Calu3 (cell line): Measurements from ENCODE around the gene CLDN10. TPM values are rescaled to one million over a fixed set of nuclear protein-coding genes. Genes with fewer than 3 reads are reported as not detected.

Experiments used
- BruUV-seq: library from RNA; stranded (reverse); fragments of 400-500 nt; replicated peaks from 2 replicates; lab custom pipeline; 2021; lab: Mats Ljungman, UMichigan
- CTCF ChIA-PET: fragments of 300-600 bp; sonication (Branson Sonifier 250); formaldehyde crosslinking; loops from one replicate; lab custom pipeline; 2022; ENCODE audit warnings: antibody characterized with exemption; lab: Charles Lee
- DNase-seq: peaks from one replicate; pipeline ENCODE4 v3.0.0; 2022
- H3K27ac Mint-ChIP-seq: one replicate; pipeline ENCODE4 v1.8.0; 2022; ENCODE audit warnings: mixed read lengths; ENCODE audit not compliant: unreplicated experiment
- H3K27me3 Mint-ChIP-seq: one replicate; pipeline ENCODE4 v1.8.0; 2022; ENCODE audit warnings: mixed read lengths; ENCODE audit not compliant: unreplicated experiment
- H3K36me3 Mint-ChIP-seq: one replicate; pipeline ENCODE4 v1.8.0; 2022; ENCODE audit warnings: mild to moderate bottlenecking, moderate library complexity, mixed read lengths; ENCODE audit not compliant: insufficient read depth, unreplicated experiment
- H3K4me1 Mint-ChIP-seq: one replicate; pipeline ENCODE4 v1.8.0; 2022; ENCODE audit warnings: mild to moderate bottlenecking, low read depth, mixed read lengths; ENCODE audit not compliant: unreplicated experiment
- H3K4me3 Mint-ChIP-seq: one replicate; pipeline ENCODE4 v1.8.0; 2022; ENCODE audit warnings: mild to moderate bottlenecking, low read depth, moderate library complexity, mixed read lengths; ENCODE audit not compliant: unreplicated experiment
- H3K9me3 Mint-ChIP-seq: one replicate; pipeline ENCODE4 v1.8.0; 2022; ENCODE audit warnings: low read depth, mixed read lengths; ENCODE audit not compliant: unreplicated experiment
- CTCF ChIP-seq: fragments of 200-600 bp; IDR thresholded peaks from one replicate; pipeline ENCODE4 v1.8.0; 2022; ENCODE audit warnings: antibody characterized with exemption; ENCODE audit not compliant: unreplicated experiment
- intact Hi-C: fragments of 100-400 bp; cut with micrococcal nuclease; formaldehyde crosslinking; loops from one replicate; pipeline ENCODE4 v1.10.0; 2022; ENCODE audit not compliant: unreplicated experiment
- total RNA-seq: library from RNA; stranded (reverse); gene quantifications from 2 replicates; pipeline ENCODE4 v1.2.3, GENCODE V29; 2022

CLDN10 gene
- total RNA-seq, 1 experiment from 2014 or later: 55.0 TPM

GRCh38 chr13:95628488-95628887 lies 76.0 kb downstream of the CLDN10 start:
- H3K27me3 Mint-ChIP-seq: no peaks in the 10 kb centered on the region
- BruUV-seq: no TSS peak
- no peaks in the 10 kb centered on the region for H3K9me3 Mint-ChIP-seq
- TF ChIP-seq CTCF: no peak
- intact Hi-C loops: loop anchor here (10.0 kb wide), 1 partner anchor 356 kb away; no protein-coding TSS in a partner anchor
- peaks cover 5% of the 10 kb centered on the region for H3K36me3 Mint-ChIP-seq
- H3K4me3 Mint-ChIP-seq: no peak overlapping the region
- no peak overlapping the region for H3K27ac Mint-ChIP-seq
- DNase-seq: no peak
- H3K4me1 Mint-ChIP-seq: no peaks in the 10 kb centered on the region
- CTCF ChIA-PET: no interaction called here

- DNase-seq: no peak
- Mint-ChIP-seq H3K36me3 (peaks cover 5% of the 10 kb centered on the region), H3K27me3 (no peaks in the 10 kb centered on the region), H3K27ac (no peak overlapping the region), H3K4me1 (no peaks in the 10 kb centered on the region), H3K4me3 (no peak overlapping the region), H3K9me3 (no peaks in the 10 kb centered on the region)
- CTCF ChIA-PET: no interaction called here
- intact Hi-C loops: loop anchor here (10.0 kb wide), 1 partner anchor 356 kb away; no protein-coding TSS in a partner anchor
- no TSS peak for BruUV-seq
- TF ChIP-seq CTCF: no peak
Measured at GRCh38 chr13:95629071-95629470, 76.6 kb downstream of the CLDN10 start.

Other genes starting within 250 kb of the CLDN10 start
- gene DZIP1, start 92.0 kb downstream of the CLDN10 start, total RNA-seq: 10.2 and 13.3 TPM in 2 replicates
- gene DNAJC3, start 124.4 kb downstream of the CLDN10 start, total RNA-seq: 21.2 and 22.2 TPM in 2 replicates